HG03097 (cell line): ENCODE measurements around the gene OR52R1.
A peak's percentile ranks its signal among the peaks of the same experiment; 100 is the strongest.
"Not testable (repeated sequence)": the region's sequence is repeated elsewhere in the genome, so short reads cannot be mapped to it uniquely, and the experiment has no call there.

Experiments
- ATAC-seq: cut with Tn5 transposase; IDR thresholded peaks from one replicate; pipeline ENCODE4 v1.9.1; 2021; ENCODE audit not compliant: unreplicated experiment, low FRiP score

OR52R1 gene

DNA sequence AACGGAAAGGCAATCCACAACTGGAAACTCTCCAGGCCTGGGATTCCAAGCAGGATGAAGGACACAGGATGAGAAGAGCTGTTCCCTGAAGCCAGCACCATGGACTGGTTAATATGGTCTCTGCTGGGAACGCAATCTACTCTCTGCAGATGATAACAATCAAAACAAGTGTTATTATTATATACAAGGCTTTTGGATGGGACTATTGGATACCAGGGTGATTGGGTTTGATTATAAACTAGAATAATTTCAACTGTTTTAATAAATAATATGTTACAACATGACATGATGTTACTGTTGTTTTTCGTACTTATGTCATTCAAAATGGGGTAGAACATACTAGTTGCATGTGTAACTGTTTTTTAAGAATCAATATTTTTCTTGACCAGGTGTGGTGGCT is at the start of gene OR52R1:
TSS of gene OR52R1 (minus strand) at position 101 of the 400 bp plus-strand sequence. CDS start at position 101, 0 bp downstream.
- ATAC-seq: no peak

GRCh38 chr11:4851033-4851432 is 46.9 kb upstream of the OR52R1 start:
- ATAC-seq: no peak

DNA sequence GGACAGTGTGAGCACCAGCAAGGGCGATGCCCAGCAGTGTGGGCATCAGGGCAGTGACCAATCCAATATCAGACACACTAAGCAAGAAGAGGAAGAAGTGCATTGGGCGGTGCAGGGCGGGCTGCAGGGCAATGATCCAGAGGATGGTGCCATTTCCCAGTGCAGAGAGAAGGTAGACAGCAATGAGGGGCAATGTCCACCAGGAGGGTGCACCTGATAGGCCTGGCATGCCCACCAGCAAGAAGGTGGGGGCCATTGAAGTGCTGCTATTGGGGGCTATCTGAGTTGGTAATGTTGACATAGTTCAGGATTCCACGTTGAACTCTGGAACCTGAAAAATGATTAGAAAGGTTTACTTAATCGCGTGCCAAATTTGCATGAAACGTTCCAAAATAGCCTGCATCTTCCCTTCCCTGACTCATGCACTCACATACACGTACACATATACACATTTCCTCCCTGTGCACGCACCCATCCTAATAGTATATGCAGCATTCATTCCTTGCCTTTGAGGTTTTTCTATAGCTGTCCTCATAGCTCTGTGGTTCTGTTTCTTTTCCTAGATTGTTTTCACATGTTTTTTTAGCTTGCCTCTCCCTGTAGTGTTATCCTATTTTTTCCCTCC is 44.8 kb upstream of the OR52R1 start, which contains the start of gene OR51S1:
TSS of gene OR51S1 (minus strand) at position 301 of the 625 bp plus-strand sequence. CDS start at position 301, 0 bp downstream.
- no peak for ATAC-seq

DNA sequence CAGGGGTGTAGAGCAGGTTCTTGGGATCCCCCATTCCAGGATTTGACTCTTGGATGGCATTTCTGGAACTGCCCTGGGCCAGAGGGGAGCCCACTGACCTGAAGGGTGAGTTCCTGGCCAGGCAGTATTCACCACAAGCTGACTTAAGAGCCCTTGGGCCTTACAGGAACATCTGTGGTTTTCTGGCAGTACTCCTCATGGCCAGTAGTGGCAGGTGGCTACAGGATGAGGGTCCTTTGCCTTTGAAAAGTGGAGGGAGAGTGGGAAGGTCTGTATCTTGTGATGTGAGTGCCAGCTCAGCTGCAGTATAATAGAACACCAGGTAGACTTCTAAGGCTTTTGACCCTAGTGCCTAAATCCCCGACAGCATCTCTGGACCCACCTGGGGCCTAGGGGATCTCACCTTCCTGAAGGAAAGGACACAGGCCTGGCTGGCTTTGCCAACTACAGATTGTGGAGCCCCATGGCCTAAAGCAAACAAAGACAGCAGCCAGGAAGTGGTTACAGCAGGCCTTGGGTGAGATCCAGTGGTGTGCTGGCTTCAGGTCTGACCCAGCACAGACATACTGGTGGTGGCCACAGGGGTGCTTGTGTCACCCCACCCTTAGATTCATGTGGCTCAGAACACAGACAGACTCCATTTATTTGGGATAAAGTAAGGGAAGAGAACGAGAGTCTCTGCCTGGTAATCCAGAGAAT is 35.8 kb upstream of the OR52R1 start:
- no peak for ATAC-seq

- no peak for ATAC-seq
Measured at GRCh38 chr11:4830909-4831308, 26.7 kb upstream of the OR52R1 start.

GRCh38 chr11:4830346-4830745 is 26.2 kb upstream of the OR52R1 start:
- no peak for ATAC-seq

- no peak for ATAC-seq
Measured at GRCh38 chr11:4826425-4826824, 22.2 kb upstream of the OR52R1 start.

DNA sequence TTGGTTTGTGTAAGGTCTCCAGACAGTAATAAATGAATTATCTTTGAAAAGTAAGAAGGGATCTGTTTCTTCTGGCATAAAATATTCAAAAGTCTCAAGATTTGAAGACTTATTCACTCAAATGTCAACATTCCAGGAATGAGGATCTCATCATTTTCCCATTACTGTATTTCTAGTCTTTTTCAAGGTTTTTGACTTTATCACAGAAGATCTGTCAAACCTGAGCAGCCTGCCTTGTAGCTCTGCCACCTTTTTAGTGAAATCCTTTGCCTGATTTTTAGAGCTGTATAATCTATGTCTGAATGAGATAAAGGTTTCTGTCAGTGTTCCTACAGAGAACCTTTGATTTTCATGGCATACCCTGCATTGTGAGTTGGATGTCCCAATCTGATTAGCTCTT is 21.0 kb upstream of the OR52R1 start:
- no peak for ATAC-seq

DNA sequence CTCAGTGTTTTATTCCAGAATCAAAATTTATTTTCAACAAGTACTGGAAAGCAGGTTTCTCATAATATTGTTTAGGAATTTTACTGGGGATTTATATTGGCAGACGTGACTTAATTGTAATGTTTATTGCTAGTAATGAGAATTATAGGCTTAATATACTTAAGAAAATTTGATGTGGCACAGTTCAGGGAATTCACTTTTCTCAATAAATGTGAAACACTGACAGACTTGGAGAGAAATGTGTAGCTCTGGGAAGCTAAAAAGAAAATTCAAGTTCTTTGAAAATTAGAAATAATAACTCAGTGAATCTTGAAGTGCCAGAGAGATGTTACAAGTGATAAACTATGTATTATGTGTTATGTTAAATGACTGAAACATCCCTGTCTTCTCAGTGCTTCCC is 16.8 kb upstream of the OR52R1 start, which contains the start of gene OR51F2:
TSS of gene OR51F2 (plus strand) at position 301 of the 400 bp plus-strand sequence. CDS start 101 bp downstream, outside the sequence.
- ATAC-seq: no peak

- ATAC-seq: no peak
Measured at GRCh38 chr11:4809246-4809645, 5.1 kb upstream of the OR52R1 start.

DNA sequence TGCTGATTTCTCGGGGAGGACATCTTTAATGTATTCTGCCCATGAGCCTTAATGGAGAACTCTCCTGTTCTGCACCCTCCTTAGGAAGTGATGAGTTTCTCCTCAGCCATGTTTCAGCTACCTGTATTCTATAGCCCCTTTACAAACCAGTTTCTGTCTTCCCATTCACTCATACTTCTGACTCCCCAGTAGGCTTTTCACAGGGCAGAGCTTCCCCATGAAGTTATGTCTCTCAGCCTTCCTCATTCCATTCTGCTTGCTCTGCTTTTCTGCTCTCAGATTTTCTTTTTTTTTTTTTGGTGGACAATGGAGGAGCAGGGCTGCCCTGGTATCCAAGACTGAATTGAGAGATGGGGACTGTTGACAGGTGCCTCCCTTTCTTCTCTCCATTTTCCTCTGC is 4.3 kb upstream of the OR52R1 start:
- no peak for ATAC-seq

DNA sequence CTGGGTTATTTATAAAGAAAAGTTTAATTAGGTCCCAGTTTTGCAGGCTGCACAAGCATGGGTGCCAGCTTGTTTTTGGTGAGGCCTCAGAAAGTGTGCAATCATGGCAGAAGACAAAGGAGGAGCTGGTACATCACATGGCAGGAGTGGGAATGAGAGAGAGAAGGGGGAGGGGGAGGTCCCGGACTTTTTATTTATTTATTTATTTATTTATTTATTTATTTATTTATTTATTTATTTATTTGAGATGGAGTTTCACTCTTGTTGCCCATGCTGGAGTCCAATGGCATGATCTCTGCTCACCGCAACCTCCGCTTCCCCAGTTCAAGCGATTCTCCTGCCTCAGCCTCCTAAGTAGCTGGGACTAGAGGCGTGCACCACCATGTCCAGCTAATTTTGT is 2.9 kb downstream of the OR52R1 start:
- not testable (repeated sequence) for ATAC-seq

GRCh38 chr11:4798427-4799183 is 5.6 kb downstream of the OR52R1 start:
- ATAC-seq: no peak

DNA sequence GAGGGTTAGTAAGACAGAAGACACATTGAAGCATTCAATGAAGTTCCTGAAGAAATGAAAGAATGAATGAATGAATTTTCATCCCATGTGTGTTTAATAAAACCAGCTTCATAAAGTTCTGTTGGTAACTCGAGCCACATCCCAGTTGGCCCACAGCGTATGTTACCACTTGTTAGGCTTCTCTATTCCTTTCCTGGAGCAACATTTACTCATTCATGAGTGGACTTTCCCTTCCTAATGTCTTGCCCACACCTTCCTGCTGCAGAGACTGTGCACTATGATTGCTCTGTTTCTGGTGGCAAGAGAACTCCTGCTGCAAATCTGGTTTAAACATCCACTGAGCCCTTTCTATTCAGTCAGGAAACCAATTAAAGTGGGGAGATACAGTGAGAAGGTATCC is 7.0 kb downstream of the OR52R1 start:
- ATAC-seq: no peak

DNA sequence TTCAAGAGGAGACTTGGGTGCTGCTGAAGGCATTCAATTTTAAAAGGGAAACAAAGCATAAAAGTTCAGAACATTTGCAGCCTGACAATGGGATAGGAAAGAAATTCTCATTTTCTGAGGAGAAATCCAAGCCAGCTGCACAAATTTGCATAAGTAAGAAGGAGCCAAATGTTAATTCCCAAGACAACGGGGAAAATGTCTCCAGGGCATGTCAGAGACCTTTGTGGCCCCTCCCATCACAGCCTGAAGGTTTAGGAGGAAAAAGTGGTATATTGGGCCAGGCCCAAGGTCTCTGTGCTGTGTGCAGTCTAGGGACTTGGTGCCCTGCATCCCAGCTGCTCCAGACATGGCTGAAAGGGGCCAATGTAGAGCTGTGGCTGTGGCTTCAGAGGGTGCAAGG is 21.7 kb downstream of the OR52R1 start:
- ATAC-seq: no peak

DNA sequence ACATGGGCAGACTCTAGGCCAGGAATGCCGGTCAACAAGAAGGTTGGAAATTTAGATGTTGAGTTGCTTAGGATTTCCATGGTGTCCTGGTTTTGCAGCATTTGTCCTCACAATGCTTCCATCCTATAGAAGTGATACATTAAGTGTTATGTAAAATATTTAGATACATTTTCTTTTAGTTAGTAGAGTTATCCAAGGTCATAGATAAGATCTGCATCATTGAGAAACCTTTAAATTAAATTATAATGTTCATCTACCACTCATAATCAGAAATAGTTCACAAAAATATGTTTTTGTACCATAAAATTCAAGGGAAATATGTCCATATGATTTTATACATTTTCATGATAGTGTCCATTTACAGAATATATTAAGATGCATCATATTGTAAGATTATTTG is 34.3 kb downstream of the OR52R1 start, which contains the start of gene OR51F1:
TSS of gene OR51F1 (minus strand) at position 101 of the 400 bp plus-strand sequence. CDS start at position 101, 0 bp downstream.
- ATAC-seq: no peak

GRCh38 chr11:4768094-4768493 is 36.1 kb downstream of the OR52R1 start:
- no peak for ATAC-seq

GRCh38 chr11:4766420-4767043 is 37.6 kb downstream of the OR52R1 start:
- no peak for ATAC-seq

DNA sequence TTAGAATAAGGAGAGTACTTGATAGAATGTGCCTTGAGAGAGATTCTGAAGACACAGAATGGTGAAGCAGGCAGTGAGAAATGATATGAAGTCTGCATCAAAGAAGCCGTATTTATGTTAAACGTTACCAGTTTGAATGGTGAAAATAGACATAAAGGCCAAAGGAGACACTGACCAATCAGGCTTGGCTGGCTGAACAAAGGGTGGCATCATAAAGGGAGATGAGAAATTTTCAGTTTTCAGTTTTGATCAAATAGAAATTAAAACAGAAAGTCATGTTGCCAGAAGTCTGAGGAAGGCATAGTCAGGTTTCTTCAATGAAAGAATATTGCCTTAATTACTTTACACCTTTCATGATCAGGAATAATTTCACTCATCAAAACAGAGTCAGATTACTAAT is 41.1 kb downstream of the OR52R1 start:
- peak; percentile 80 for ATAC-seq
